A549 (cell line): ENCODE measurements around the gene CLRN1. TPM values are rescaled to one million over a fixed set of nuclear protein-coding genes. Genes with fewer than 3 reads are reported as not detected.

Source experiments
- ATAC-seq, 2 experiments: fragments of 200-7000 bp in 1 of 2; fragments of >200 bp in 1 of 2; cut with Nextera tagmentation in 1 of 2; cut with Tn5 transposase in 1 of 2; 3 replicates each; pipeline versions ENCODE4 v1.8.0 to v1.9.1; 2018 to 2020; ENCODE audit warnings: mild to moderate bottlenecking in 1 of 2, moderate library complexity in 1 of 2
- CTCF ChIA-PET: fragments of 300-600 bp; sonication (Branson Sonifier 250); formaldehyde crosslinking; extraction: SDS; loops from one replicate; lab custom pipeline; 2021; ENCODE audit warnings: antibody characterized with exemption, inconsistent platforms; lab: Yijun Ruan, JAX
- POLR2A ChIA-PET: fragments of 350-600 bp; formaldehyde crosslinking; extraction: SDS; loops from one replicate; lab custom pipeline; 2021; ENCODE audit warnings: antibody characterized with exemption, inconsistent platforms; lab: Yijun Ruan, JAX
- DNase-seq, 2 experiments: peaks; one replicate each; pipeline versions ENCODE4 v3.0.0 to v3.0.0-alpha.2; 2011 to 2016; ENCODE audit warnings: low read depth in 1 of 2, low spot score in 1 of 2
- FAIRE-seq: peaks from 2 replicates; lab custom pipeline; 2011; peaks lifted over from hg19 to GRCh38; lab: Jason Lieb, UNC
- H3K27ac ChIP-seq, 2 experiments: fragments of >200 bp; sonication (Bioruptor Twin); formaldehyde crosslinking; 3 replicates each; pipeline ENCODE4 v1.5.1; 2016 to 2017
- H3K4me1 ChIP-seq: fragments of >200 bp; sonication (Bioruptor Twin); formaldehyde crosslinking; 3 replicates; pipeline ENCODE4 v1.6.1; 2016
- H3K4me2 ChIP-seq: fragments of >200 bp; sonication (Bioruptor Twin); formaldehyde crosslinking; 3 replicates; pipeline ENCODE4 v1.6.1; 2016
- H3K4me3 ChIP-seq: fragments of >200 bp; sonication (Bioruptor Twin); formaldehyde crosslinking; 3 replicates; pipeline ENCODE4 v1.5.1; 2016
- H3K9me3 ChIP-seq: fragments of >200 bp; sonication (Bioruptor Twin); formaldehyde crosslinking; 3 replicates; pipeline ENCODE4 v1.6.1; 2016
- CHD2 ChIP-seq: fragments of 150-350 bp; IDR thresholded peaks from 2 replicates; pipeline ENCODE4 v1.6.1; 2014; ENCODE audit warnings: low read length; ENCODE audit not compliant: partially characterized antibody
- ESRRA ChIP-seq: fragments of 150-350 bp; IDR thresholded peaks from 2 replicates; pipeline ENCODE4 v1.6.1; 2014; ENCODE audit warnings: mild to moderate bottlenecking, low read length, borderline replicate concordance
- FOSL2 ChIP-seq, 2 experiments: fragments of 450-650 bp in 1 of 2; fragments of >200 bp in 1 of 2; sonication (Bioruptor Twin) in 1 of 2; formaldehyde crosslinking; IDR thresholded peaks; 2 replicates each; pipeline versions ENCODE4 v1.5.0 to v1.6.1; 2016 to 2020; ENCODE audit warnings: mild to moderate bottlenecking in 1 of 2, moderate library complexity in 1 of 2
- HOXA7 ChIP-seq: fragments of 250-450 bp; sonication (Bioruptor Pico); IDR thresholded peaks from 2 replicates; pipeline ENCODE4 v1.5.0; 2020; ENCODE audit warnings: mild to moderate bottlenecking, moderate library complexity
- HOXB13 ChIP-seq: fragments of 250-450 bp; sonication (Bioruptor Pico); IDR thresholded peaks from 2 replicates; pipeline ENCODE4 v1.5.0; 2020; ENCODE audit warnings: low read depth, mild to moderate bottlenecking, moderate library complexity
- JUN ChIP-seq, 2 experiments: fragments of >200 bp; sonication (Bioruptor Twin); formaldehyde crosslinking; IDR thresholded peaks; 2 replicates in 1 of 2; 3 replicates in 1 of 2; pipeline ENCODE4 v1.6.1; 2016 to 2017
- KDM1A ChIP-seq: fragments of 200-600 bp; sonication (generic); IDR thresholded peaks from 2 replicates; pipeline ENCODE4 v1.6.1; 2016; ENCODE audit warnings: low read depth, mild to moderate bottlenecking
- KDM5A ChIP-seq: fragments of 200-600 bp; sonication (generic); IDR thresholded peaks from 2 replicates; pipeline ENCODE4 v1.6.1; 2016; ENCODE audit warnings: antibody characterized with exemption, mild to moderate bottlenecking
- MAZ ChIP-seq: fragments of 150-350 bp; IDR thresholded peaks from 2 replicates; pipeline ENCODE4 v1.6.1; 2014; ENCODE audit warnings: antibody characterized with exemption, low read depth, low read length, borderline replicate concordance
- NFE2L2 ChIP-seq: fragments of 150-350 bp; conservative IDR thresholded peaks from 2 replicates; pipeline ENCODE4 v1.6.1; 2014; ENCODE audit warnings: low read length
- NR3C1 ChIP-seq: fragments of >200 bp; sonication (Bioruptor Twin); formaldehyde crosslinking; IDR thresholded peaks from 3 replicates; pipeline ENCODE4 v1.6.1; 2017
- PHF8 ChIP-seq: fragments of 200-600 bp; sonication (generic); IDR thresholded peaks from 2 replicates; pipeline ENCODE4 v1.6.1; 2016; ENCODE audit warnings: low read depth, mild to moderate bottlenecking, antibody characterized with exemption, moderate library complexity, borderline replicate concordance
- RAD21 ChIP-seq, 2 experiments: fragments of >200 bp in 1 of 2; sonication (Bioruptor Twin) in 1 of 2; formaldehyde crosslinking in 1 of 2; IDR thresholded peaks in 1 of 2; conservative IDR thresholded peaks in 1 of 2; 2 replicates in 1 of 2; 3 replicates in 1 of 2; pipeline ENCODE4 v1.6.1; 2012 to 2018; ENCODE audit warnings: inconsistent platforms in 1 of 2
- RCOR1 ChIP-seq: fragments of 150-350 bp; IDR thresholded peaks from 2 replicates; pipeline ENCODE4 v1.6.1; 2014; ENCODE audit warnings: antibody characterized with exemption, low read length, low read depth
- TFCP2L1 ChIP-seq: fragments of 250-450 bp; sonication (Bioruptor Pico); IDR thresholded peaks from 2 replicates; pipeline ENCODE4 v1.5.0; 2021; ENCODE audit warnings: mild to moderate bottlenecking
- TP53 ChIP-seq: fragments of 250-450 bp; sonication (Bioruptor Pico); IDR thresholded peaks from 2 replicates; pipeline ENCODE4 v1.5.0; 2021; ENCODE audit warnings: mild to moderate bottlenecking, moderate library complexity
- ZNF302 ChIP-seq: fragments of 250-450 bp; sonication (Bioruptor Pico); IDR thresholded peaks from 2 replicates; pipeline ENCODE4 v1.9.0; 2021; ENCODE audit warnings: inconsistent platforms, mild to moderate bottlenecking, moderate library complexity
- ZSCAN20 ChIP-seq: fragments of 250-450 bp; sonication (Bioruptor Pico); IDR thresholded peaks from 2 replicates; pipeline ENCODE4 v1.8.0; 2022; ENCODE audit warnings: mild to moderate bottlenecking, moderate library complexity
- WGBS: methylation state at CpG from one replicate; pipeline ENCODE4 v1.1.6; 2017; ENCODE audit errors: missing lambda C conversion rate; 5-methylcytosine and 5-hydroxymethylcytosine counted together
- polyA plus RNA-seq, 4 experiments: library from polyadenylated mRNA; depleted of rRNA in 3 of 4; stranded (reverse); fragments of >200 nt; fragmentation: RNase III in 1 of 4; extraction: RNeasy Plus Mini Kit Qiagen cat#74134 plus additional on column Dnase treatment in 1 of 4; gene quantifications; 2 replicates in 3 of 4; 3 replicates in 1 of 4; pipeline ENCODE4 v1.2.3, GENCODE V29; 2011 to 2017
- TF ChIP-seq, protein P1 (sequence below): fragments of >200 bp; sonication (Bioruptor Twin); formaldehyde crosslinking; IDR thresholded peaks from 2 replicates; pipeline ENCODE4 v1.6.1; 2016
- TF ChIP-seq, protein P2 (sequence below): fragments of >200 bp; sonication (Bioruptor Twin); formaldehyde crosslinking; IDR thresholded peaks from 3 replicates; pipeline ENCODE4 v1.5.1; 2016
- TF ChIP-seq, protein P3 (sequence below): fragments of 250-450 bp; sonication (Bioruptor Pico); IDR thresholded peaks from 2 replicates; pipeline ENCODE4 v1.5.0; 2020; ENCODE audit warnings: low read depth, mild to moderate bottlenecking, moderate library complexity
- TF ChIP-seq, protein P4 (sequence below): fragments of 200-600 bp; sonication (generic); IDR thresholded peaks from 2 replicates; pipeline ENCODE4 v1.6.1; 2016; ENCODE audit warnings: antibody characterized with exemption, mild to moderate bottlenecking, moderate library complexity

CLRN1 gene
- polyA plus RNA-seq, 2 of the 4 experiments (the other 2 are of a cell fraction), result not detected

DNA sequence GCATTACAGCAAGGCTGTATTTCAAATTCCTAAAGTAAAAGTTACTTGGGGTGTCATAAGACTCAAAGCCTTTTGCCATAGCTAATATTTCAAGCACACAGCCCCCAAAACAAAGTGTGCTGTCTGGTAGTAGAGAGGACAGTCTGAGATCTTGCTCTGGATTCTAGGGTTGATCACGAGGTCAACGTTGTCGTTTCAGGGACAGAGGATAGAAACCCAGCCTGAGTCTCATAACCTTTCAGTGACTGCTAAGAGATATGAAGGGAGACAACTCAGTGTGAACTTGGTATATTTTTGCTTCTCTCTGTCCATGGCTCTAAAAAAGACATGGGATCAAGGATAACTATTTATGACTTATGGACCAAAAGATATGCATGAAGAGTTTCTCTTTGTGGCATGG, 41.7 kb downstream of the CLRN1 start:
- no peak overlapping the region for H3K4me3 ChIP-seq
- no peak for DNase-seq
- FAIRE-seq, result no peak
- no peak overlapping the region for H3K4me2 ChIP-seq
- no peak for ATAC-seq
- H3K9me3 ChIP-seq, result no peaks in the 10 kb centered on the region
- TF ChIP-seq JUN (IDR thresholded peaks at IDR 0.05), result no peak
- TF ChIP-seq KDM5A, result no peak
- TF ChIP-seq PHF8, result no peak
- TF ChIP-seq ZNF302 (CRISPR knock-in tag), result no peak
- ChIA-PET CTCF (interaction anchor here (1.2 kb wide), 2 partner anchors 12 to 25 kb away, joined by 3 read pairs; no protein-coding TSS in a partner anchor), POLR2A (no interaction called here)
- no peak overlapping the region for H3K27ac ChIP-seq
- 28% methylated on average over 3 of the region's 3 CpGs for WGBS
- no peaks in the 10 kb centered on the region for H3K4me1 ChIP-seq

DNA sequence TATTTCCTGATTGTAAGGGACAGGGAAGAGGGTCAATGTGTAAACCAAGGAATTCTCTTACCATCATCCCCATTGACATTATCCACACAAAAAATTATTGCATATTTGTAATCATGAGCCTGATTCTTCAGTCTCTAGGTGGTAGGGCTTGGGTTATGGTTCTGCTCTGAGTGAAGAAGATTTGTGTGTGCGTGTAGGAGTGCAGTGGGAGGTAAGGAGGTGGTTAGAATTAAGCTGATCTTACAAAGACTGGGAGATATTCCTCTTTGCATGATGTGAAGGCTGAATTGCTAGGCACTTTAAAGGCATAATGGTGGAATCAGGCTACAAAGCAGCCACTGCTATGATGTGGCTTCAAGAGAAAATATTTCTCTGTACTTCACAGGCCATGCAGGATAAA, 44.3 kb downstream of the CLRN1 start:
- no peak for TF ChIP-seq ZSCAN20
- TF ChIP-seq JUN (IDR thresholded peaks at IDR 0.05), result no peak
- no peak for TF ChIP-seq MAZ
- TF ChIP-seq TFCP2L1 (CRISPR knock-in tag), result no peak
- TF ChIP-seq, protein P1, sequence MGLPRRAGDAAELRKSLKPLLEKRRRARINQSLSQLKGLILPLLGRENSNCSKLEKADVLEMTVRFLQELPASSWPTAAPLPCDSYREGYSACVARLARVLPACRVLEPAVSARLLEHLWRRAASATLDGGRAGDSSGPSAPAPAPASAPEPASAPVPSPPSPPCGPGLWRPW, result no peak
- no peak for TF ChIP-seq FOSL2 (IDR thresholded peaks at IDR 0.05)
- no peak for TF ChIP-seq FOSL2 (CRISPR knock-in tag; IDR thresholded peaks at IDR 0.05)
- no peak for TF ChIP-seq NFE2L2
- no peak for TF ChIP-seq CHD2
- TF ChIP-seq, protein P2, sequence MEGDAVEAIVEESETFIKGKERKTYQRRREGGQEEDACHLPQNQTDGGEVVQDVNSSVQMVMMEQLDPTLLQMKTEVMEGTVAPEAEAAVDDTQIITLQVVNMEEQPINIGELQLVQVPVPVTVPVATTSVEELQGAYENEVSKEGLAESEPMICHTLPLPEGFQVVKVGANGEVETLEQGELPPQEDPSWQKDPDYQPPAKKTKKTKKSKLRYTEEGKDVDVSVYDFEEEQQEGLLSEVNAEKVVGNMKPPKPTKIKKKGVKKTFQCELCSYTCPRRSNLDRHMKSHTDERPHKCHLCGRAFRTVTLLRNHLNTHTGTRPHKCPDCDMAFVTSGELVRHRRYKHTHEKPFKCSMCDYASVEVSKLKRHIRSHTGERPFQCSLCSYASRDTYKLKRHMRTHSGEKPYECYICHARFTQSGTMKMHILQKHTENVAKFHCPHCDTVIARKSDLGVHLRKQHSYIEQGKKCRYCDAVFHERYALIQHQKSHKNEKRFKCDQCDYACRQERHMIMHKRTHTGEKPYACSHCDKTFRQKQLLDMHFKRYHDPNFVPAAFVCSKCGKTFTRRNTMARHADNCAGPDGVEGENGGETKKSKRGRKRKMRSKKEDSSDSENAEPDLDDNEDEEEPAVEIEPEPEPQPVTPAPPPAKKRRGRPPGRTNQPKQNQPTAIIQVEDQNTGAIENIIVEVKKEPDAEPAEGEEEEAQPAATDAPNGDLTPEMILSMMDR, result no peak
- TF ChIP-seq ESRRA, result no peak
- H3K27ac ChIP-seq, result no peak overlapping the region
- CTCF ChIA-PET, result interaction anchor here (1.0 to 1.8 kb wide), 5 partner anchors 9 to 207 kb away, joined by 3 to 4 read pairs (median 3); no protein-coding TSS in a partner anchor
- DNase-seq, result no peak
- ATAC-seq, result no peak
- FAIRE-seq, result no peak
- 10% methylated on average over 1 of the region's 1 CpG for WGBS
- H3K4me2 ChIP-seq, result no peak overlapping the region
- POLR2A ChIA-PET, result no interaction called here
- no peaks in the 10 kb centered on the region for H3K4me1 ChIP-seq
- no peaks in the 10 kb centered on the region for H3K9me3 ChIP-seq
- no peak overlapping the region for H3K4me3 ChIP-seq

DNA sequence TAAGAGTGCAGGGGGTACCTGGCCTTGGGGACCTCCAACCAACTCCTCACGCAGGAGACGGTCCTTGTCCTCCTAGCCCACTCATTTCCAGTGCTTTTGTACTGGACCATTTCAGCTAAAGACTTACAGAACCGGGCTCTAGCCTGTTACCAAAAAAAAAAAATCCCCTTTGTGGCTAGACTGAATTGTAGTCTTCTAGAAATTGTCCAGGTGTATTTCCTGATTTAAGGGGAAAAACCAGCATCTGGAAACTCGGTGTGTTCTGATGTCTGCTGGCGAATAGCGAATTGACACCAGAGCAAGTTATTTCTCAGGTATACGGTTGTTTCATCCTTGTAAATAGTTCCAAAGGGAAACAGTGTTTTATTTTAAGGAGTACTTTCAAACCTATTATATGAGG, 46.2 kb downstream of the CLRN1 start:
- Histone ChIP-seq H3K4me2 (peak overlapping the region; percentile 76; the same call in 1 of the 3 replicates), H3K4me1 (no peaks in the 10 kb centered on the region), H3K27ac (no peak overlapping the region), H3K9me3 (no peaks in the 10 kb centered on the region), H3K4me3 (no peak overlapping the region)
- WGBS, result 75% methylated on average over 7 of the region's 7 CpGs
- ChIA-PET POLR2A (no interaction called here), CTCF (interaction anchor here (0.6 to 2.2 kb wide), 19 partner anchors 12 to 1432 kb away, joined by 3 to 14 read pairs (median 4); no protein-coding TSS in a partner anchor)
- FAIRE-seq, result no peak
- DNase-seq, result no peak
- ATAC-seq, result no peak
- TF ChIP-seq HOXB13 (no peak), NFE2L2 (no peak), FOSL2 (IDR thresholded peaks at IDR 0.05) (no peak), FOSL2 (CRISPR knock-in tag; IDR thresholded peaks at IDR 0.05) (no peak), ESRRA (no peak), RCOR1 (no peak), RAD21 (conservative IDR thresholded peaks at IDR 0.05 in 1 of 2, IDR thresholded peaks at IDR 0.05 in 1 of 2) (no peak), HOXA7 (no peak), TP53 (no peak), KDM5A (no peak), KDM1A (no peak), NR3C1 (no peak)
- TF ChIP-seq, protein P3, sequence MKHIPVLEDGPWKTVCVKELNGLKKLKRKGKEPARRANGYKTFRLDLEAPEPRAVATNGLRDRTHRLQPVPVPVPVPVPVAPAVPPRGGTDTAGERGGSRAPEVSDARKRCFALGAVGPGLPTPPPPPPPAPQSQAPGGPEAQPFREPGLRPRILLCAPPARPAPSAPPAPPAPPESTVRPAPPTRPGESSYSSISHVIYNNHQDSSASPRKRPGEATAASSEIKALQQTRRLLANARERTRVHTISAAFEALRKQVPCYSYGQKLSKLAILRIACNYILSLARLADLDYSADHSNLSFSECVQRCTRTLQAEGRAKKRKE, result no peak
- TF ChIP-seq, protein P4, sequence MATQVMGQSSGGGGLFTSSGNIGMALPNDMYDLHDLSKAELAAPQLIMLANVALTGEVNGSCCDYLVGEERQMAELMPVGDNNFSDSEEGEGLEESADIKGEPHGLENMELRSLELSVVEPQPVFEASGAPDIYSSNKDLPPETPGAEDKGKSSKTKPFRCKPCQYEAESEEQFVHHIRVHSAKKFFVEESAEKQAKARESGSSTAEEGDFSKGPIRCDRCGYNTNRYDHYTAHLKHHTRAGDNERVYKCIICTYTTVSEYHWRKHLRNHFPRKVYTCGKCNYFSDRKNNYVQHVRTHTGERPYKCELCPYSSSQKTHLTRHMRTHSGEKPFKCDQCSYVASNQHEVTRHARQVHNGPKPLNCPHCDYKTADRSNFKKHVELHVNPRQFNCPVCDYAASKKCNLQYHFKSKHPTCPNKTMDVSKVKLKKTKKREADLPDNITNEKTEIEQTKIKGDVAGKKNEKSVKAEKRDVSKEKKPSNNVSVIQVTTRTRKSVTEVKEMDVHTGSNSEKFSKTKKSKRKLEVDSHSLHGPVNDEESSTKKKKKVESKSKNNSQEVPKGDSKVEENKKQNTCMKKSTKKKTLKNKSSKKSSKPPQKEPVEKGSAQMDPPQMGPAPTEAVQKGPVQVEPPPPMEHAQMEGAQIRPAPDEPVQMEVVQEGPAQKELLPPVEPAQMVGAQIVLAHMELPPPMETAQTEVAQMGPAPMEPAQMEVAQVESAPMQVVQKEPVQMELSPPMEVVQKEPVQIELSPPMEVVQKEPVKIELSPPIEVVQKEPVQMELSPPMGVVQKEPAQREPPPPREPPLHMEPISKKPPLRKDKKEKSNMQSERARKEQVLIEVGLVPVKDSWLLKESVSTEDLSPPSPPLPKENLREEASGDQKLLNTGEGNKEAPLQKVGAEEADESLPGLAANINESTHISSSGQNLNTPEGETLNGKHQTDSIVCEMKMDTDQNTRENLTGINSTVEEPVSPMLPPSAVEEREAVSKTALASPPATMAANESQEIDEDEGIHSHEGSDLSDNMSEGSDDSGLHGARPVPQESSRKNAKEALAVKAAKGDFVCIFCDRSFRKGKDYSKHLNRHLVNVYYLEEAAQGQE, result no peak
- TF ChIP-seq, protein P1, result no peak
- TF ChIP-seq, protein P2, result no peak
